SW480 (cell line): ENCODE measurements around the gene SERF2.
"Not testable (repeated sequence)": the region's sequence is repeated elsewhere in the genome, so short reads cannot be mapped to it uniquely, and the experiment has no call there.

Experiments used
- DNase-seq: peaks from one replicate; pipeline ENCODE4 v3.0.0-alpha.2; 2016; ENCODE audit warnings: low spot score

The SERF2 gene

GRCh38 chr15:43829951-43830540 lies 37.9 kb downstream of the SERF2 start:
- DNase-seq = not testable (repeated sequence)

- DNase-seq = not testable (repeated sequence)
These were observed 38.7 kb downstream of the SERF2 start for GRCh38 chr15:43830691-43831275.

GRCh38 chr15:43831519-43832052 lies 39.5 kb downstream of the SERF2 start:
- DNase-seq = not testable (repeated sequence)

GRCh38 chr15:43832485-43832884 lies 40.4 kb downstream of the SERF2 start:
- not testable (repeated sequence) for DNase-seq

GRCh38 chr15:43845421-43845820 lies 53.3 kb downstream of the SERF2 start:
- no peak for DNase-seq
